GM15510 (cell line): ENCODE results near the gene CBL.

Experiments
- POLR2A ChIP-seq: IDR thresholded peaks from 3 replicates; pipeline ENCODE4 v1.6.1; 2011; ENCODE audit warnings: borderline replicate concordance; ENCODE audit not compliant: insufficient read length; ENCODE audit errors: extremely low read depth

Gene CBL

DNA sequence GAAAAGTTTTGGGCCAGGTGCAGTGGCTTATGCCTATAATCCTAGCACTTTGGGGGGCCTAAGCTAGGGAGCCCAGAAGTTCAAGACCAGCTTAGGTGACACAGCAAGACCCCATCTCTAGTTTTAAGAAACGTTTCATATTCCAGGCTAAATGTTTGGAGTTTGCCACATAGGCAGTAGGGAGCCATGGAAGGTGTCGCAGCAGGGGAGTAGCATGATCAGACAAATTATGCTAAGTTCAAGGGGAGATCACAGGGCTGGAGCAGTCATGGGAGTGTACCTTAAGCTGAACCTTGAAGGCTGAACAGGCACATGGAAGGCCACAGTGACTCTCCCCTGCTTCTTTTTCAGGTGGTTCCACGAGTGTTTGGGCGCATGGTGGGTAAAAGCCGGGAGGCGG lies 26.8 kb upstream of the CBL start:
- TF ChIP-seq POLR2A = no peak

DNA sequence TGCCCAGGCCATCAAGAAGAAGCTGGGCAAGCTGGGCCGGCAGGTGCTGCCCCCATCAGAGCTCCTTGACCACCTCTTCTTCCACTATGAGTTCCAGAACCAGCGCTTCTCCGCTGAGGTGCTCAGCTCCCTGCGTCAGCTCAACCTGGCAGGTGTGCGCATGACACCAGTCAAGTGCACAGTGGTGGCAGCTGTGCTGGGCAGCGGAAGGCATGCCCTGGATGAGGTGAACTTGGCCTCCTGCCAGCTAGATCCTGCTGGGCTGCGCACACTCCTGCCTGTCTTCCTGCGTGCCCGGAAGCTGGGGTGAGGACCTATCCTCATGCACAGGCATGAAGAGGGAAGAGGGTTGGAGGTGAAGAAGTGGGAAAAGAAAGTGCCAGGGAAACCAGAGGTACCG lies 26.2 kb upstream of the CBL start:
- TF ChIP-seq POLR2A = no peak

DNA sequence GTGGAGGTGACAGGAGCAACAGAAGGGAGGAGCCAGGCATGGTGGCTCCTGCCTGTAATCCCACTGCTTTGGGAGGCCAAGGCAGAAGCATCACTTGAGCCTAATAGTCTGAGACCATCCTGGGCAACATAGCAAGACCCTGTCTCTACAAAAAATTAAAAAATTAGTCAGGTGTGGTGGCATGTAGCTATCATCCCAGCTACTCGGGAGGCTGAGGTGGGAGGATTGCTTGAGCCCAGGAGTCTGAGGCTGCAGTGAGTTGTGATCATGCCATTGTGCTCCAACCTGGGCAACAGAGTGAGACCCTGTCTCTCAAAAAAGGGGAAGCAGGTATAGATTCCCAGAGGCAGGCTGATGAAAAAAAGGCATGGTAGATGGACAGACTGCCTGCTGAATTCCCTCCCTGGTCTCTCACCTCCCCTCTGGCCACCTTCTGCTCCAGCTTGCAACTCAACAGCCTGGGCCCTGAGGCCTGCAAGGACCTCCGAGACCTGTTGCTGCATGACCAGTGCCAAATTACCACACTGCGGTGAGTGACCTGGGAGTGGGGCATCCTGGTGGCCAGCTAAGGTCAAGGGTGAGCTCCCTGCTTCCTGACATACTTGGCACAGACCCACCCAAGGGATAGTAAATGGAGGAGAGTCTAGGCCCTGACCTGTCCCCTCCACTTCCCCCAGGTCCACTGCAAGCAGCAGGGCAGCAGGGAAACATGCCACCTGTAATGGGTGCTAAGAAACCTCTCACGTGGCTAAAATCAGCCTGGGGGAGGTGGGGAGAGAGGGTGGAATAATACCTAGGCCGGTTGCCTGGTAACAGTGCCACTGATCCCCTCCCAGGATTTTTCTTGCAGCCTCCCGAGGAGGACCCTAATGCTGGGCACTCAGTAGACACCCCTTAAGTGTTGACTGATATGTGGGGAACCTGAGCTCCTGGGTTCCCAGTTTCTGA lies 25.1 kb upstream of the CBL start:
- TF ChIP-seq POLR2A = no peak

DNA sequence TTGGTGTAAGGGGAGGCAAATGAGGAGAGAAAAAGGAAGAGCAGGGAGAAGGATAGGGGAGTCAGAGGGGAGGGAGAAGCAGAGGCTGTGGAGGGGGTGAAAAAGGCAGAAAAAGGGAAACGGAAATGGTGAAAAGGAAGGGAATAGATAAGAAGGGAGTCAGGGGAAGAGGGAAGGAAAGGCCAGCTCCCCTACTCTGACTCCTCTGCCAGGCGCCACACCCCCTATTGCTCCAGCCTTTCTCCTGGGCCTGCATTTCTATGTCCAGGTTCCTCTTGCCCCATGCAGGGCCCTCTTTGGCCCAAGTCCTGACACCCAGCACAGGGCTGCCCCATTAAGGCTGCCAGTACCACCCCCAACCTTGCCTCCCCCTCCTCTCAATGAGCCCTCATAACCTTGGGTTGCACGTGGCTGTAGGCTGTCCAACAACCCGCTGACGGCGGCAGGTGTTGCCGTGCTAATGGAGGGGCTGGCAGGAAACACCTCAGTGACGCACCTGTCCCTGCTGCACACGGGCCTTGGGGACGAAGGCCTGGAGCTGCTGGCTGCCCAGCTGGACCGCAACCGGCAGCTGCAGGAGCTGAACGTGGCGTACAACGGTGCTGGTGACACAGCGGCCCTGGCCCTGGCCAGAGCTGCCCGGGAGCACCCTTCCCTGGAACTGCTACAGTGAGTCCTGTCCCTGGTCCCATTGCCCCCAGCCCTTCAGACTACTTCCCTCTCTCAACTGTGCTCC lies 24.3 kb upstream of the CBL start:
- no peak for TF ChIP-seq POLR2A

DNA sequence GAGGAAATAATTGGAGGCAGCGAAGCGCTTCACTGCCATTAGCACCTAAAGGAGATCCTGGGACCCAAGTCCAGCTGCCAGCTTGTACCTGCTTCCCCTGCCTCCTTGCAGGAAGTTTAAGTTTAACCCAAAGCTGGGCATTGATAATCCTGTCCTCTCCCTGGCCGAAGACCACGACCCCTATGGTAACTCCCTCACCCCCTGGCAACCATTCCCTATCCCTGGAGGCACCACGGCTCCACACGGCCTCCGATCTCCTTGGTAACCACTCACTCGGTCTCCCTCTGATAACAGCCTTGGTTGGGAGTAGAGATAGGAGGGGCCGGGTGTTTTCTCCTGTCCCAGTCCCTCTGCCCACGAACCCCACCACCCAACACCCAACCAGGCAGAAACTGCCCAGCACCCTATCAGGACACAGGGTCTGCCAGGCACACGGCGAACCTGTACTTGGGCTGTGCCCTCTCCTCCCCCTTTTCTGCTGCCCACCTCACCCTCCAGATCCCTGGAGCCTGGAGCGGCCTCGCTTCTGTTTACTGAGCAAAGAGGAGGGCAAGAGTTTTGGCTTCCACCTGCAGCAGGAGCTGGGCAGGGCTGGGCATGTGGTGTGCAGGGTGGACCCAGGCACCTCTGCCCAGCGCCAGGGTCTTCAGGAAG lies 20.0 kb upstream of the CBL start:
- no peak for TF ChIP-seq POLR2A

DNA sequence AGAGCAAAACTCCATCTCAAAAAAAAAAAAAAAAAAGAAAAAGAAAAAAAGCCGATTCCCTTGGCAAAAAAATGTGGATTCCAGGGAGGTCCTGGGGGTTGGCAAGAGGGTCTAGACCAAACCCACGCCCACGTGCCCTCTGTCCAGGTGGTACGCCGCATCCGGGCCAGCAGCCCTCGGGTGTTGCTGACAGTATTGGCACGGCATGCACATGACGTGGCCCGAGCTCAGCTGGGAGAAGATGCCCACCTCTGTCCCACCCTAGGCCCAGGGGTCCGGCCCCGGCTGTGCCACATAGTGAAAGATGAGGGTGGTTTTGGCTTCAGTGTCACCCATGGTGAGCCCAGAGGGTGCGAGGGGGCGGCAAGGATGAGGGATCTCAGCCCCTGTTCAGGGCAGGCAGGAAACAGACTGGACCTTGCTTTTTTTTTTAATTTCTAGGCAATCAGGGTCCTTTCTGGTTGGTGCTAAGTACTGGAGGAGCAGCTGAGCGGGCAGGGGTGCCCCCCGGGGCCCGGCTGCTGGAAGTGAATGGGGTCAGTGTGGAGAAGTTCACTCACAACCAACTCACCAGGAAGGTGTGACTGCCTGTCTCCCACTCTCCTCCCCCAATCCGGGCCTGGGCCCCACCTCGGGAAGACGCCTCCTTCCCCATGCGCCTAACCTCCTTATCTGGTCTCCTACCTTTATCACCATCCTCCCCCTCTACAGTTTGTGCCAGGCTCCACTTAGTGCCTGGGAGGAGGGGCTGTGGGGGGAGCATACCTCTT lies 18.8 kb upstream of the CBL start:
- TF ChIP-seq POLR2A = no peak

DNA sequence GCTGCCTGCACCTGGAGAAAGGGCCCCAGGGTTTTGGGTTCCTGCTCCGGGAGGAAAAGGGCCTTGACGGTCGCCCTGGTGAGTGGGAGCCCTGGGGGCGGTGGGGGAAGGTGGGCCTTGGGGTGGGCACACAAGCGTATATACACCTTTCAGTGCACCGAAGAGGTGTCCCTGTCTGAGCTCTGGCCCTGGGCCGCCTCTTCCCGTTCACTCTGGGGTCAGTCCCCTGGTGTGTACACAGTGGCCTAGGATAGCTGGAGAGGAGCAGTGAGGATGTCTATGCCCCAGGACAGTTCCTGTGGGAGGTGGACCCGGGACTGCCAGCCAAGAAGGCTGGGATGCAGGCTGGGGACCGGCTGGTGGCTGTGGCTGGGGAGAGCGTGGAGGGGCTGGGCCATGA lies 18.1 kb upstream of the CBL start:
- TF ChIP-seq POLR2A = no peak

DNA sequence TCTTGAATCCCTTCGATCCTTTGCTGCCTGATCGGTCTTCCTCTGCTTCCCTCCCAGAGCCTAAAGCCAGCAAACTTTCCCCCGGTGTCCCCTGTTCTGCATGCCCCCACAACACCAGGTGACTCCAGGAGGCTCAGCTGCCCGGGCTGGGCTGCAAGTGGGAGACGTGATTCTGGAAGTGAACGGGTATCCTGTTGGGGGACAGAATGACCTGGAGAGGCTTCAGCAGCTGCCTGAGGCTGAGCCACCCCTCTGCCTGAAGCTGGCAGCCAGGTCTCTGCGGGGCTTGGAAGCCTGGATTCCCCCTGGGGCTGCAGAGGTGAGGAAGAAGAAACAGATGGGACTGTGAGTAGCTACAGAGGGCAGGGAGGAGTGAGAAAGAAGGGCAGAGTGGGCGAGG lies 17.3 kb upstream of the CBL start:
- TF ChIP-seq POLR2A = no peak

DNA sequence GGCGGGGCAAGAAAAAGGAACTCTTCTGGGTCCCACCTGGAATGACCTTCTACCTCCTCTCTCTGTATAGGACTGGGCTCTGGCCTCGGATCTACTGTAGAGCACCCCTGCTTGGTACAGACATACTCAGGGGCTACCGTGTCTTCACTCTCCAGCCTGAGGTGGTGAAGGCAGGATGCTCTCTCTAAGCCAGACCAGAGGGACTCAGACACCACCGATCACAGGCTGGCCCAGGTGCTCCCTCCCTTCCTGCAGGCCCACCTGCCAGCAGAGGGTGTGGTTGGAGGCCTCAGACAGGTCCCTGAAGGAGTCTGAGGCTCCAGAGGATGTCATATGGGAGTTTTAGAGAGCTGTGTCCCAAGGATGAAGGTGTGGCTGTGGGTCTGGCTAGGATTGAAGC lies 16.7 kb upstream of the CBL start:
- no peak for TF ChIP-seq POLR2A

DNA sequence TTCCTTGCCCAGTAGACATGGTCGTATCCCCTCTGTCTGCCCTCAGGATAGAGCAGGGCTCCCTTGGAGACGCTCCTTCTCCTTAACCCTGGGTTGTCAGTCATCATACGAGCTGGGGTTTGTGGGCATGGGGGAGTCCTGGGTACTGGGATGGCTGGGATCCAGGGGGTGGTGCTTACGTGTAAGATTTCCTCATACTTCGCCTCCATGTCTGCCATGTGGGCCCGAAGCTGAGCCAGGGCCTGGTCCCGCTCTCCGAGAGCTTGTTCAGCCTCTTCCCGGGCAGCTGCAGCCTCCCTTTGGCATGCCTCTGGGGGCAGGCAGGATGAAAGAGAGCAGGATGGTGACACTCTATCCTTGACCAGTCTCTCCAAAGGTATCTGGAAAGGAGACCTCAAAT lies 15.6 kb upstream of the CBL start:
- no peak for TF ChIP-seq POLR2A

DNA sequence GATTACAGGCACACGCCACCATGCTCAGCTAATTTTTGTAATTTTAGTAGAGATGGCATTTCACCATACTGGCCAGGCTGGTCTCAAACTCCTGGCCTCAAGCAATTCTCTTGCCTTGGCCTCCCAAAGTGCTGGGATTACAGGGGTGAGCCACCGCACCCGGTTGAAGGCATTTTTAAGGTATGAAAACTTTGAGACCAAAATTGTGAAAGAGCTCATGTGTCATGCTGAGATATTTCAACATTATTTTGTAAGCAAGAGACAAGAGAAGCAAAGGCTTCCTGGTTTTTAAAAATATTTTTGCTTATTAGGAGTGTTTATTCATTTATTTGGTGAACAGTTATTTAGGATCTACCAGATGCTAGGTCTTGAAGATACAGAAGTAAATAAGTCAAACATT lies 14.0 kb upstream of the CBL start:
- no peak for TF ChIP-seq POLR2A

DNA sequence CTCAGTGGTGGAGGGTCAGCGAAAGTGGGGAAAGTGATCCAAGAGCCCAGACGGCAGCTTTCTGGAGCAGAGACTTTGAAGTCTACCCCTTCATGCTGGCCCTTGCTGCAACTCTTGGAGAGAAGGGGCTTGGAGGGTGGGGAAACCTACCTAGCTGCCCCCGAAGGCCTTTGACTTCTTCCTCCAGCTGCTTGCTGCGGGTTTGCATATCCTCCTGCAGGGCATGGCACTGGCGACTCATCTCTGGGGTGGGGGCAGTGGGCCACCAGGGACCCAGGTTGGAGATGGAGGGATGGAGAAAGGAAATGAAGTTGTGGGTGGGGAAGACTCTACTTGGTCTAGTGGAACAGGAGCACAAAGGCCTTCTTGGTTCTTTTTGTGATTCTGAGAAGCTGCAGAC lies 13.1 kb upstream of the CBL start:
- no peak for TF ChIP-seq POLR2A

DNA sequence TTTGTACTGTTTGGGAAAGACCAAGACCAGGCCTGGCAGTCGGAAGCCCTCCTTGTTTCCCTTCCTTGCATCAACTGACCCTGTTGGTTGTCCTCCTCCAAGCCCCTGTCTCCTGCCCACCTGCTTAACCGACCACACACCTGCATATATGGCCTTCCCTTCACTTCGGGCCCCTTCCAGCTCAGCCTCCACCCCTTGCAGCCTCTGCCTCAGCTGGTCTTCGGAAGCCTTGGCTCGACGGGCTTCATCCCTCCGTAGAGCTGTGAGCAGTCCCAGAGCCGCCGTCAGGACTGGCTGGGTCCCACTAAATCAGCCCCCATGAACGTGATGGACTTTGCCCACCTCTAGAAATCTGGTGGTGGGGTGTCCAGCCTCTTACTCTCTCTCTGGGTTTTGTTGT lies 12.5 kb upstream of the CBL start:
- no peak for TF ChIP-seq POLR2A

DNA sequence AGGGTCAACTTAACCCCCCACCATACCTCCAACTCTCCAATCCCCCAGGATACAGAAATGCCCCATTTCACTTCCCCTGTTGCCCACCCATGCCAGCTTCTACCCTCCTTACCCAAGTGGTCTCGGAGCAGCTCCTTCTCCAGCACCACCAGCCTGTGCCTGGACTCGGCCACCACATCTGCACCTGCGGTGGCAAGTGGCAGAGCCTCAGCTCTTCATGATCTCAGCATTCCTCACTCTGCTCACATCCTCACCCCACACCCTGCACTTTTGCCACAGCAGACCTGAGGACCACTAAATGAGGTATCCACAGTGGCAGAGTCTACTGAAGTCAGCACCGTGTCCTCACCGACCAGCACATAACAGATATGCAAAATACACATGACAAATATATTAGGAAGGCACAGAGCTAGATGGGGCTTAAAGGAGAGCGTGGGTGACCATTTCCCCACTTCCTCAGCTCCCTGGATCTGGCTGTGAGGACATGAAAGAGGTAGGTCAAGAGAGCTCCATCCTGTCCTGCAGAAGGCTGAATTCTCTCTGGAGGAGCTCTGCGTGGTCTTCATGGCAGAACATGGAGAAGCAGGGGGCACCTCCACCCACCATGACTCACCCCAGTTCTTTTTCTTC lies 11.2 kb upstream of the CBL start:
- no peak for TF ChIP-seq POLR2A

DNA sequence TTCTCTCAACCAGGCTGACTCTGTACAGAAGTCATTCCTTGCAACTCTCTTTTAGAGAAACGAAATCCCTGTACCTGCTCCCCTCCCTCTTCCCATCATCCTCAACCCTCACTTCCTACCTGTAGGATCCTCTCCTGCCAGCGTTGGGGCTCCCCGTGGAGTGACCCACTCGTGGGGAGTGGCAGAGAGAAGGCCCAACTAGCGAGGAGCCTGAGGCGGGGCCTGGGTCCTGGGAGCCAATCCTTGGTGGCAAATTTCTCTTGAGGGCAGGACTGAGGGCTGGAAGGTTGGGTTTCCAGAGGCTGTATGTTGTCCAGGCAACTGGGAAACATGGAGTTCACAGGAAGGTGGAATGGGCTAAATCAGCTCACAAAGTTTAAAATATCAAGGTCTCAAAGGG lies 10.5 kb upstream of the CBL start:
- TF ChIP-seq POLR2A = no peak

DNA sequence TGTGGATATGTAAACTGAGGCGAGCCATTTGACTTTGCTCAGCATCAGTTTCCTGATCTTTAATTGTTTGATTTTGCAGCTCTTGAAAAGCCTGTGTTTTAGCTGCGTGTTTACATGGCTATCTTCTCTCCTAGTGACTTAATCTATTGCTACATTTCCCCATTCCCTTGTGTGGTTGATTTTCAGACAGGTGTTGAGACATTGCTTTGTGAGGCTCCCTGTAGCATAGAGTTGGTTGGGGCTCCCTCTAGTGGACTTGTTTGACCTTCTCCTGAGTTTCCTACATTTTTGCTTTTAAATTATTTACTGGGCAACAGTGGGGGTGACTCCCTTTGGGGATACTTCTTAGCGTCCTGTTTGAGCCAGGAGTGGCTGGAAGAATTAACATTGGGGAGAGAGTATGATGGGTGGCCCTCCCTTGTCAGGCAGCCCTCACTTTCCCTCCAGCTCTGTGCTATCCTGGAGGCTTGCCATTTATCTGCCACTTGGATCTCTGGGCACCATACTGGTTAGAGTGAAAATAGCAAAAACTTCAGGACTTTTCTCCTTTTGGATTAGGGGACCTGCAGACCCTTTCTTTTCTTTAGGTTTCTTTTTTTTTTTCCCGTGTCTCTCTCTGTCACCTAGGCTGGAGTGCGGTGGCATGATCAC lies 9.2 kb upstream of the CBL start:
- no peak for TF ChIP-seq POLR2A
